PC-9 (cell line): ENCODE data around the gene CCR7.

Source experiments
- CTCF ChIP-seq: fragments of 200-600 bp; sonication (generic); conservative IDR thresholded peaks from 2 replicates; pipeline ENCODE4 v1.6.1; 2017; ENCODE audit warnings: mixed run types, antibody characterized with exemption, mild to moderate bottlenecking, moderate library complexity
- EZH2 ChIP-seq: fragments of 200-600 bp; sonication (generic); IDR thresholded peaks from 2 replicates; pipeline ENCODE4 v1.8.0; 2017; ENCODE audit warnings: antibody characterized with exemption, low read depth

- no peak for TF ChIP-seq CTCF
- no peak for TF ChIP-seq EZH2
Observed at GRCh38 chr17:40510328-40510648, 55.0 kb downstream of the CCR7 start.
